Measurements from ENCODE around the gene SF3B1. TPM values are rescaled to one million over a fixed set of nuclear protein-coding genes. Genes with fewer than 3 reads are reported as not detected.

SF3B1 gene
- total and polyA plus RNA-seq, 2 of the 13 experiments (the other 11 are each of a cell fraction or from before 2014, with no cell fraction given), result 387 to 750 TPM

DNA sequence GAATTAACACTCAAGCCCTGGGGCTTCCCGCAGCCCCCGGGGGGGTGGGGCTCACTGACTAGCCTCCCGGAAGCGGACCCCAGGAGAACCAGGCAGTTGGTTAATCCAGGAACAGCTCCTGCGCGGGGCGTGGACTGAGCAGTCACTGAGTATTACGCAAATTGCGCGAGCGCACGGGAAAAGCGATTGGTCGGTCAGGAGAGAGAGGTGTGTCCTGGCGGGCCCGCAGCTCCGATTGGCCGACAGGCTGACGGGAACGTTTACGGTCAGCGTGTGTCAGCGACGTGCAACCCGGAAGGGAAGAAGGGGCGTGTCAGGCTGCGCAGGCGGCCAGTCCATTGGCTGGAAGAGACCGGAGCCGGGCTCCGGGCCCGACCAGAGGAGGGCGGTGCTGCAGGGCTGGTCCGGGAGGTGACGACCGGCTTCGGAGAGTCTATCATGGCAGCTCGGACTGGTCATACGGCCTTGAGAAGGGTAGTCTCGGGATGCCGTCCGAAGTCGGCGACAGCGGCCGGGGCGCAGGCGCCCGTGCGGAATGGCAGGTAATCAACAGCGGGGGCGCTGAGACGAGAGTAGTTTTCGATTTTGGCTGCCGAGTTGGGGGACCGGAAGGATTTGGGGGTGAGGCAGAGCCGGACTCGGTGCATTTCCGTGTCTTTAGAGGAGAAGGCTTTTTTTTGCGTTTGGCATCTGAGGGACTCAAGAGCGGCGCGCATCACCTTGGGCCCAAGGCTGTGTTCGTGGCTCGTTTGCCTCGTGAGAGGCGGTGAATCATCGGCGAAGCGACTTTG is 18.5 kb upstream of the SF3B1 start, which contains the start of gene COQ10B (continued):
- TF ChIP-seq, protein P1, sequence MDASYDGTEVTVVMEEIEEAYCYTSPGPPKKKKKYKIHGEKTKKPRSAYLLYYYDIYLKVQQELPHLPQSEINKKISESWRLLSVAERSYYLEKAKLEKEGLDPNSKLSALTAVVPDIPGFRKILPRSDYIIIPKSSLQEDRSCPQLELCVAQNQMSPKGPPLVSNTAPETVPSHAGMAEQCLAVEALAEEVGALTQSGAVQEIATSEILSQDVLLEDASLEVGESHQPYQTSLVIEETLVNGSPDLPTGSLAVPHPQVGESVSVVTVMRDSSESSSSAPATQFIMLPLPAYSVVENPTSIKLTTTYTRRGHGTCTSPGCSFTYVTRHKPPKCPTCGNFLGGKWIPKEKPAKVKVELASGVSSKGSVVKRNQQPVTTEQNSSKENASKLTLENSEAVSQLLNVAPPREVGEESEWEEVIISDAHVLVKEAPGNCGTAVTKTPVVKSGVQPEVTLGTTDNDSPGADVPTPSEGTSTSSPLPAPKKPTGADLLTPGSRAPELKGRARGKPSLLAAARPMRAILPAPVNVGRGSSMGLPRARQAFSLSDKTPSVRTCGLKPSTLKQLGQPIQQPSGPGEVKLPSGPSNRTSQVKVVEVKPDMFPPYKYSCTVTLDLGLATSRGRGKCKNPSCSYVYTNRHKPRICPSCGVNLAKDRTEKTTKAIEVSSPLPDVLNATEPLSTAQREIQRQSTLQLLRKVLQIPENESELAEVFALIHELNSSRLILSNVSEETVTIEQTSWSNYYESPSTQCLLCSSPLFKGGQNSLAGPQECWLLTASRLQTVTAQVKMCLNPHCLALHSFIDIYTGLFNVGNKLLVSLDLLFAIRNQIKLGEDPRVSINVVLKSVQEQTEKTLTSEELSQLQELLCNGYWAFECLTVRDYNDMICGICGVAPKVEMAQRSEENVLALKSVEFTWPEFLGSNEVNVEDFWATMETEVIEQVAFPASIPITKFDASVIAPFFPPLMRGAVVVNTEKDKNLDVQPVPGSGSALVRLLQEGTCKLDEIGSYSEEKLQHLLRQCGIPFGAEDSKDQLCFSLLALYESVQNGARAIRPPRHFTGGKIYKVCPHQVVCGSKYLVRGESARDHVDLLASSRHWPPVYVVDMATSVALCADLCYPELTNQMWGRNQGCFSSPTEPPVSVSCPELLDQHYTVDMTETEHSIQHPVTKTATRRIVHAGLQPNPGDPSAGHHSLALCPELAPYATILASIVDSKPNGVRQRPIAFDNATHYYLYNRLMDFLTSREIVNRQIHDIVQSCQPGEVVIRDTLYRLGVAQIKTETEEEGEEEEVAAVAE (CRISPR knock-in tag; IDR thresholded peaks at IDR 0.05; ENCODE audit: borderline replicate concordance), result no peak; the same call in 1 of the 2 replicates
- TF ChIP-seq, protein P2, sequence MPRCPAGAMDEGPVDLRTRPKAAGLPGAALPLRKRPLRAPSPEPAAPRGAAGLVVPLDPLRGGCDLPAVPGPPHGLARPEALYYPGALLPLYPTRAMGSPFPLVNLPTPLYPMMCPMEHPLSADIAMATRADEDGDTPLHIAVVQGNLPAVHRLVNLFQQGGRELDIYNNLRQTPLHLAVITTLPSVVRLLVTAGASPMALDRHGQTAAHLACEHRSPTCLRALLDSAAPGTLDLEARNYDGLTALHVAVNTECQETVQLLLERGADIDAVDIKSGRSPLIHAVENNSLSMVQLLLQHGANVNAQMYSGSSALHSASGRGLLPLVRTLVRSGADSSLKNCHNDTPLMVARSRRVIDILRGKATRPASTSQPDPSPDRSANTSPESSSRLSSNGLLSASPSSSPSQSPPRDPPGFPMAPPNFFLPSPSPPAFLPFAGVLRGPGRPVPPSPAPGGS (CRISPR knock-in tag; IDR thresholded peaks at IDR 0.05), result peak; percentile 82; the same call in 1 of the 2 replicates
- TF ChIP-seq, protein P3, sequence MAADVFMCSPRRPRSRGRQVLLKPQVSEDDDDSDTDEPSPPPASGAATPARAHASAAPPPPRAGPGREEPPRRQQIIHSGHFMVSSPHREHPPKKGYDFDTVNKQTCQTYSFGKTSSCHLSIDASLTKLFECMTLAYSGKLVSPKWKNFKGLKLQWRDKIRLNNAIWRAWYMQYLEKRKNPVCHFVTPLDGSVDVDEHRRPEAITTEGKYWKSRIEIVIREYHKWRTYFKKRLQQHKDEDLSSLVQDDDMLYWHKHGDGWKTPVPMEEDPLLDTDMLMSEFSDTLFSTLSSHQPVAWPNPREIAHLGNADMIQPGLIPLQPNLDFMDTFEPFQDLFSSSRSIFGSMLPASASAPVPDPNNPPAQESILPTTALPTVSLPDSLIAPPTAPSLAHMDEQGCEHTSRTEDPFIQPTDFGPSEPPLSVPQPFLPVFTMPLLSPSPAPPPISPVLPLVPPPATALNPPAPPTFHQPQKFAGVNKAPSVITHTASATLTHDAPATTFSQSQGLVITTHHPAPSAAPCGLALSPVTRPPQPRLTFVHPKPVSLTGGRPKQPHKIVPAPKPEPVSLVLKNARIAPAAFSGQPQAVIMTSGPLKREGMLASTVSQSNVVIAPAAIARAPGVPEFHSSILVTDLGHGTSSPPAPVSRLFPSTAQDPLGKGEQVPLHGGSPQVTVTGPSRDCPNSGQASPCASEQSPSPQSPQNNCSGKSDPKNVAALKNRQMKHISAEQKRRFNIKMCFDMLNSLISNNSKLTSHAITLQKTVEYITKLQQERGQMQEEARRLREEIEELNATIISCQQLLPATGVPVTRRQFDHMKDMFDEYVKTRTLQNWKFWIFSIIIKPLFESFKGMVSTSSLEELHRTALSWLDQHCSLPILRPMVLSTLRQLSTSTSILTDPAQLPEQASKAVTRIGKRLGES (CRISPR knock-in tag; IDR thresholded peaks at IDR 0.05; ENCODE audit: borderline replicate concordance), result no peak
- TF ChIP-seq SALL1 (CRISPR knock-in tag; IDR thresholded peaks at IDR 0.05) (peak; percentile 92), FOXA1 (IDR thresholded peaks at IDR 0.05) (no peak), FOXA1 (CRISPR knock-in tag; IDR thresholded peaks at IDR 0.05) (peak; percentile 26; the same call in 1 of the 2 replicates), KDM3A (CRISPR knock-in tag; IDR thresholded peaks at IDR 0.05; ENCODE audit: low read depth) (no peak; the same call in 1 of the 2 replicates), ZNF329 (CRISPR knock-in tag; IDR thresholded peaks at IDR 0.05; ENCODE audit: low read depth) (no peak), MTF1 (CRISPR knock-in tag; IDR thresholded peaks at IDR 0.05) (no peak), ZNF737 (CRISPR knock-in tag; IDR thresholded peaks at IDR 0.05; ENCODE audit: borderline replicate concordance) (no peak), ZNF552 (CRISPR knock-in tag; IDR thresholded peaks at IDR 0.05; ENCODE audit: borderline replicate concordance) (peak; percentile 87; the same call in 1 of the 2 replicates), SIX4 (CRISPR knock-in tag; IDR thresholded peaks at IDR 0.05) (no peak; the same call in 1 of the 2 replicates), ZNF101 (CRISPR knock-in tag; IDR thresholded peaks at IDR 0.05; ENCODE audit: borderline replicate concordance, low read depth) (no peak), ZNF543 (CRISPR knock-in tag; IDR thresholded peaks at IDR 0.05) (peak; percentile 59; the same call in 1 of the 2 replicates), MAFK (conservative IDR thresholded peaks at IDR 0.05 in 1 of 2, IDR thresholded peaks at IDR 0.05 in 1 of 2; ENCODE audit: low read length in 2 of 2) (no peak), ZNF639 (CRISPR knock-in tag; conservative IDR thresholded peaks at IDR 0.05) (peak; percentile 85; the same call in 1 of the 2 replicates), SOX5 (CRISPR knock-in tag; IDR thresholded peaks at IDR 0.05; ENCODE audit: borderline replicate concordance) (no peak; the same call in 1 of the 2 replicates)
- TF ChIP-seq, protein P4, sequence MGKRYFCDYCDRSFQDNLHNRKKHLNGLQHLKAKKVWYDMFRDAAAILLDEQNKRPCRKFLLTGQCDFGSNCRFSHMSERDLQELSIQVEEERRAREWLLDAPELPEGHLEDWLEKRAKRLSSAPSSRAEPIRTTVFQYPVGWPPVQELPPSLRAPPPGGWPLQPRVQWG (CRISPR knock-in tag; IDR thresholded peaks at IDR 0.05; ENCODE audit: borderline replicate concordance, low read depth), result no peak
